Transverse colon (tissue), 4 donors: ENCODE results near the gene NFILZ.

Experiments
- CTCF ChIP-seq, 5 experiments: fragments of 200-600 bp in 3 of 5; fragments of 450-650 bp in 2 of 5; sonication (generic) in 3 of 5; IDR thresholded peaks; 1 replicate in 2 of 5; 2 replicates in 3 of 5; pipeline ENCODE4 v1.5.1; 2016 to 2017; ENCODE audit warnings: antibody characterized with exemption in 5 of 5, inconsistent platforms in 3 of 5, mild to moderate bottlenecking in 2 of 5, moderate library complexity in 1 of 5
- POLR2AphosphoS5 ChIP-seq, 3 donors: sonication (generic); formaldehyde crosslinking; IDR thresholded peaks; one replicate each; pipeline ENCODE4 v1.6.1; 2016; ENCODE audit warnings: antibody characterized with exemption in 3 of 3

DNA sequence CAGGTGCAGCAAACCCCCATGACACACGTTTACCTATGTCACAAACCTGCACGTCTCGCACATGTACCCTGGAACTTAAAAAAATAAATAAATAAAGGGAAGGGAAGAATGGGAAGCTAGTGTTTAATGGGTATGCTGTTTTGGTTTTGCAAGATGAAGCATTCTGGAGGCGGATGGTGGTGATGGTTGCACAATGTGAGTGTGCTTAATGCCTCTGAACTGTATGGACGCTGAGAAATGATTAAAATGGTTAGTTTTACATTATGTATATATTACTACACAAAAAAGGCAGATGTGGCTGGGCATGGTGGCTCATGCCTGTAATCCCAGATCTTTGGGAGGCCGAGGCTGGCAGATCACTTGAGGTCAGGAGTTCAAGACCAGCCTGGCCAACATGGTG is 17.8 kb downstream of the NFILZ start:
- TF ChIP-seq CTCF (IDR thresholded peaks at IDR 0.05) (no peak), POLR2AphosphoS5 (IDR thresholded peaks at IDR 0.05) (no peak)
